Measurements from ENCODE around the gene HLA-A.
"Not testable (repeated sequence)": the region's sequence is repeated elsewhere in the genome, so short reads cannot be mapped to it uniquely, and the experiment has no call there.

The HLA-A gene

GRCh38 chr6:29961966-29962365, 19.6 kb downstream of the HLA-A start:
- no peak for DNase-seq (ENCODE audit: low read depth)

GRCh38 chr6:29963697-29964096, 21.4 kb downstream of the HLA-A start:
- DNase-seq (ENCODE audit: low read depth), result not testable (repeated sequence)

- no peak for DNase-seq (ENCODE audit: low read depth)
These were observed 22.2 kb downstream of the HLA-A start for GRCh38 chr6:29964518-29964886.

GRCh38 chr6:29964887-29965562, 22.7 kb downstream of the HLA-A start:
- peak; percentile 87 for DNase-seq (ENCODE audit: low read depth)

- no peak for DNase-seq (ENCODE audit: low read depth)
These were observed 23.2 kb downstream of the HLA-A start for GRCh38 chr6:29965563-29965872.

GRCh38 chr6:29965873-29966601, 23.7 kb downstream of the HLA-A start:
- peak; percentile 52 for DNase-seq (ENCODE audit: low read depth)

GRCh38 chr6:29967379-29968010, 25.2 kb downstream of the HLA-A start:
- DNase-seq (ENCODE audit: low read depth), result no peak

- peak; percentile 52 for DNase-seq (ENCODE audit: low read depth)
These were observed 25.8 kb downstream of the HLA-A start for GRCh38 chr6:29968130-29968529.

GRCh38 chr6:29968905-29969304, 26.6 kb downstream of the HLA-A start:
- DNase-seq (ENCODE audit: low read depth), result no peak

- no peak for DNase-seq (ENCODE audit: low read depth)
These were observed 28.4 kb downstream of the HLA-A start for GRCh38 chr6:29970711-29971110.

- DNase-seq (ENCODE audit: low read depth), result no peak
These were observed 32.7 kb downstream of the HLA-A start for GRCh38 chr6:29974901-29975560.

- DNase-seq (ENCODE audit: low read depth), result no peak
These were observed 33.2 kb downstream of the HLA-A start for GRCh38 chr6:29975561-29975907.

GRCh38 chr6:29976253-29976587, 33.9 kb downstream of the HLA-A start:
- no peak for DNase-seq (ENCODE audit: low read depth)

GRCh38 chr6:29976588-29977424, 34.5 kb downstream of the HLA-A start:
- peak; percentile 60 for DNase-seq (ENCODE audit: low read depth)

- DNase-seq (ENCODE audit: low read depth), result no peak
These were observed 35.0 kb downstream of the HLA-A start for GRCh38 chr6:29977425-29977727.

- not testable (repeated sequence) for DNase-seq (ENCODE audit: low read depth)
These were observed 37.7 kb downstream of the HLA-A start for GRCh38 chr6:29980013-29980412.

GRCh38 chr6:29980511-29980910, 38.2 kb downstream of the HLA-A start:
- DNase-seq (ENCODE audit: low read depth), result no peak

- no peak for DNase-seq (ENCODE audit: low read depth)
These were observed 39.0 kb downstream of the HLA-A start for GRCh38 chr6:29981211-29981812.

- no peak for DNase-seq (ENCODE audit: low read depth)
These were observed 39.8 kb downstream of the HLA-A start for GRCh38 chr6:29982097-29982496.

GRCh38 chr6:29984232-29984631, 41.9 kb downstream of the HLA-A start:
- no peak for DNase-seq (ENCODE audit: low read depth)

- no peak for DNase-seq (ENCODE audit: low read depth)
These were observed 42.7 kb downstream of the HLA-A start for GRCh38 chr6:29984992-29985391.

- DNase-seq (ENCODE audit: low read depth), result no peak
These were observed 43.9 kb downstream of the HLA-A start for GRCh38 chr6:29986179-29986781.
